ENCODE results near the gene KRT73. TPM values are rescaled to one million over a fixed set of nuclear protein-coding genes. Genes with fewer than 3 reads are reported as not detected.

Gene KRT73
- total and polyA plus RNA-seq, 2 of the 8 experiments (the other 6 are each of a cell fraction or from before 2014, with no cell fraction given), result not detected

GRCh38 chr12:52590021-52590420, 28.3 kb downstream of the KRT73 start:
- no peak overlapping the region for H3K4ac ChIP-seq (replicated peaks; ENCODE audit: insufficient read length, low read depth, low read length)
- DNase-seq (ENCODE audit: low read depth in 1 of 2, low spot score in 2 of 2) (no peak), FAIRE-seq (no peak)
- no peak overlapping the region for H2BK120ac ChIP-seq (replicated peaks; ENCODE audit: low read depth, low read length)
- no peak overlapping the region for H3K56ac ChIP-seq (replicated peaks; ENCODE audit: insufficient read length, low read depth, low read length)
- no peak overlapping the region for H2BK15ac ChIP-seq (ENCODE audit: low read length)
- no peak overlapping the region for H2AFZ ChIP-seq (ENCODE audit: low read length)
- H3K27me3 ChIP-seq (replicated peaks in 1 of 4; ENCODE audit: control insufficient read depth in 3 of 4, extremely low read depth in 1 of 4, insufficient read depth in 3 of 4, low read length in 3 of 4), result no peaks in the 10 kb centered on the region; a peak in 1 of 7 replicates
- POLR2A ChIA-PET (ENCODE audit: partially characterized antibody), result no interaction called here
- H2BK5ac ChIP-seq (ENCODE audit: low read depth, low read length), result no peak overlapping the region
- H3K14ac ChIP-seq (ENCODE audit: insufficient read length), result no peak overlapping the region
- H3K9ac ChIP-seq (replicated peaks in 1 of 4; ENCODE audit: extremely low read depth in 1 of 4, low read depth in 3 of 4, low read length in 3 of 4), result no peak overlapping the region
- no peak overlapping the region for H4K5ac ChIP-seq (ENCODE audit: insufficient read length, low read depth, low read length)
- H2BK20ac ChIP-seq (ENCODE audit: low read length), result no peak overlapping the region
- no peaks in the 10 kb centered on the region for H3K79me1 ChIP-seq (ENCODE audit: low read depth, low read length)
- H3K4me2 ChIP-seq (ENCODE audit: insufficient read depth in 1 of 2, low read depth in 2 of 2, low read length in 2 of 2), result no peak overlapping the region
- H3K23me2 ChIP-seq (ENCODE audit: low read depth, low read length), result no peaks in the 10 kb centered on the region
- no peaks in the 10 kb centered on the region for H3K79me2 ChIP-seq (ENCODE audit: control insufficient read depth in 1 of 2, insufficient read depth in 2 of 2, low read length in 2 of 2)
- H3K23ac ChIP-seq (ENCODE audit: insufficient read length), result no peak overlapping the region
- H3K4me3 ChIP-seq (ENCODE audit: extremely low read depth in 1 of 4, insufficient read depth in 2 of 4, low read depth in 3 of 4, low read length in 4 of 4), result no peak overlapping the region; a peak in 1 of 8 replicates
- H4K8ac ChIP-seq (ENCODE audit: extremely low read depth, insufficient read depth, low read length), result no peak overlapping the region
- no peaks in the 10 kb centered on the region for H4K20me1 ChIP-seq (replicated peaks in 1 of 2; ENCODE audit: control insufficient read depth in 1 of 2, insufficient read depth in 2 of 2, low read length in 2 of 2)
- H2AK5ac ChIP-seq (ENCODE audit: low read depth, low read length), result no peak overlapping the region
- H4K91ac ChIP-seq (replicated peaks; ENCODE audit: insufficient read length, low read length), result no peak overlapping the region
- H3K18ac ChIP-seq (ENCODE audit: extremely low read depth, low read length), result no peak overlapping the region
- H3K9me3 ChIP-seq (ENCODE audit: insufficient read depth in 2 of 2, low read depth in 1 of 2, low read length in 1 of 2), result peaks cover 23 to 27% of the 10 kb centered on the region in 2 experiments
- no peak overlapping the region for H2BK12ac ChIP-seq (ENCODE audit: low read depth, low read length)
- no peaks in the 10 kb centered on the region for H3K4me1 ChIP-seq (replicated peaks in 1 of 4; ENCODE audit: control insufficient read depth in 3 of 4, insufficient read depth in 4 of 4, low read length in 3 of 4)
- no peak for TF ChIP-seq RFX5 (IDR thresholded peaks at IDR 0.05; ENCODE audit: borderline replicate concordance, low read depth, low read length)
- TF ChIP-seq SP4 (IDR thresholded peaks at IDR 0.05; ENCODE audit: low read length), result no peak
- no peak for TF ChIP-seq KDM5A (IDR thresholded peaks at IDR 0.05; ENCODE audit: low read length)
- TF ChIP-seq EZH2 (IDR thresholded peaks at IDR 0.05; ENCODE audit: low read depth, low read length, severe bottlenecking), result no peak
- TF ChIP-seq HDAC6 (IDR thresholded peaks at IDR 0.05; ENCODE audit: low read depth, low read length), result no peak
- TF ChIP-seq CHD1 (IDR thresholded peaks at IDR 0.05; ENCODE audit: low read depth, low read length), result no peak
- TF ChIP-seq SAP30 (IDR thresholded peaks at IDR 0.05; ENCODE audit: insufficient read depth, insufficient replicate concordance, low read length), result no peak
- no peak for TF ChIP-seq SP2 (IDR thresholded peaks at IDR 0.05; ENCODE audit: low read length)
- TF ChIP-seq FOSL1 (IDR thresholded peaks at IDR 0.05; ENCODE audit: insufficient read depth, low read depth, low read length), result no peak
- no peak for TF ChIP-seq E2F6 (IDR thresholded peaks at IDR 0.05)
- TF ChIP-seq POLR2A (IDR thresholded peaks at IDR 0.05; ENCODE audit: control extremely low read depth in 1 of 2, low read depth in 2 of 2, low read length in 2 of 2), result no peak
- WGBS, 2 experiments (ENCODE audit: extremely low coverage in 1 of 2, insufficient coverage in 1 of 2, insufficient read length in 1 of 2, insufficient replicate concordance in 2 of 2, low coverage in 1 of 2, low lambda C conversion rate in 2 of 2, missing lambda C conversion rate in 1 of 2), result 96% methylated on average over 6 of the region's 6 CpGs; no CpG with 5 or more reads in 1 of the 2 experiments
- CTCF ChIA-PET (ENCODE audit: partially characterized antibody), result interaction anchor here (1.0 to 23.2 kb wide), 9 partner anchors 12 to 285 kb away, joined by 3 to 502 read pairs (median 4); no protein-coding TSS in a partner anchor
- no peak overlapping the region for H3K27ac ChIP-seq (ENCODE audit: low read depth, low read length)
- H3K36me3 ChIP-seq (ENCODE audit: control insufficient read depth in 2 of 4, insufficient read depth in 4 of 4, low read length in 3 of 4), result no peaks in the 10 kb centered on the region

Data from H1 (cell line).